Urinary bladder (tissue), 4 donors: ENCODE data around the gene TLE2. TPM values are rescaled to one million over a fixed set of nuclear protein-coding genes. Genes with fewer than 3 reads are reported as not detected.
"Not testable (repeated sequence)": the region's sequence is repeated elsewhere in the genome, so short reads cannot be mapped to it uniquely, and the experiment has no call there.

Source experiments
- DNase-seq: peaks from one replicate; pipeline ENCODE4 v3.0.0-alpha.2; 2015; ENCODE audit errors: extremely low spot score
- H3K27ac ChIP-seq: one replicate; pipeline ENCODE4 v1.5.1; 2013; ENCODE audit warnings: low read depth, mild to moderate bottlenecking, moderate library complexity
- H3K36me3 ChIP-seq: one replicate; pipeline ENCODE4 v1.6.1; 2013; ENCODE audit warnings: mild to moderate bottlenecking, moderate library complexity; ENCODE audit not compliant: insufficient read depth
- H3K4me1 ChIP-seq: one replicate; pipeline ENCODE4 v1.6.1; 2013; ENCODE audit warnings: mild to moderate bottlenecking, moderate library complexity; ENCODE audit not compliant: insufficient read depth
- H3K4me3 ChIP-seq: one replicate; pipeline ENCODE4 v1.5.1; 2013; ENCODE audit warnings: low read depth, low read length
- WGBS: extraction: QIAGEN DNeasy Blood & Tissue Kit; methylation state at CpG from one replicate; pipeline ENCODE4 v1.1.7; 2013; 5-methylcytosine and 5-hydroxymethylcytosine counted together
- polyA plus RNA-seq: library from polyadenylated mRNA; stranded (reverse); fragments of 200-250 nt; gene quantifications from one replicate; pipeline ENCODE4 v1.2.3, GENCODE V29; 2013
- total RNA-seq: library from RNA; depleted of rRNA; stranded (reverse); fragments of >200 nt; gene quantifications from one replicate; pipeline ENCODE4 v1.2.3, GENCODE V29; 2014
- donor health status: healthy with polysubstance abuse.
- donor health status: healthy.

Gene TLE2
- total and polyA plus RNA-seq, 2 donors = 14.1 to 69.9 TPM

DNA sequence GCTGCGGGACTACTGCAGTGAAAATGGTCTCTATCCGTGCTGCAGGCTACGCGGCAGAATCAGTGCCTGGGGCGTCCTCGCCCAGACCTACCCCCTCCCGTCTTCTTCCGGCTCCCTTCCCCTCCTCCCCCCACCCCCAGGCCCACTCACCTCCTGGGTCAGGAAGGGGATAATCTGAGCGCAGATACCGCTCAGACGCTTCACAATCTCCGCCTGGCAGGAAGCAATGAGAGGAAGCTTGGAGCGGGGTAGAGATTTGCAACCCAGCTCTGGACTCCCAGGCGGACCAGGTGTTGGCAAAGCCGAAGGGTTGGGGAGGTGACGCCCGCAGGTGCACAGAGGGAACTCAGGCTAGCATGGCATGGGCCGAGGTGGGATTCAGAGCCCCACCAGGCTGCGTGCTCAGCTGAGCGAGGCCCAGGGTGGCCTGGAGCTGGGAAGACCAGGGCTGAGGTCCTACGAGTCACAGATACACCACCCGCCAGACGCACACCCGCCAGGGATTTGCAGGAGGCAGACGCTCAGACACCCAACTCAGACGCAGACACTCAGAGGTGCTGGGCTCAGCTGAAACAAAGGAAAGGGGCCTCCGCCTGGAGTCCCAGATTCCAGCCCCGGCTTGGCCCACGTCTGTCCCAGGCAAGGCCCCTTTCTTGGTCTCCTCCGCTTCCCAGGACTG is 4.1 kb downstream of the TLE2 start:
- Histone ChIP-seq H3K36me3 (no peaks in the 10 kb centered on the region), H3K4me3 (no peak overlapping the region), H3K27ac (no peak overlapping the region), H3K4me1 (no peaks in the 10 kb centered on the region)
- no peak for DNase-seq
- 73% methylated on average over 30 of the region's 30 CpGs for WGBS

DNA sequence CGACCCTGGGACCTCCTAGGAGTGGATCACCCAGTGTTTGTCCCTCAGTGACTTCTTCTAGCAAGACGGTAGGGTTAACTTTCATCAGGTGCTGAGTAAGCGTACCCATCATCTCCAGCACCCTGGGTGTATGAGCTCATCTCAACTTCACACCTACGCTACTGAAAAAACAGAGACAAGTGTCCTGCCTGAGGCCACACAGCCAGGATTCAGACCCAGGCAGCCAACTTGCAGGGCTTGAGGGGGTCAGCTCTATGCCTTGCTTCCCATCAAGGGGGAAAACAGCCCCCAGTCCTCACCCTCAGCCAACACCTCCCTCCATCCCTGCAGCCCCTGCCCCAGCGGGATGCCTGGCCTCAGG is 4.6 kb downstream of the TLE2 start:
- Histone ChIP-seq H3K4me1 (no peaks in the 10 kb centered on the region), H3K27ac (no peak overlapping the region), H3K36me3 (no peaks in the 10 kb centered on the region), H3K4me3 (no peak overlapping the region)
- no peak for DNase-seq
- 75% methylated on average over 5 of the region's 5 CpGs for WGBS

DNA sequence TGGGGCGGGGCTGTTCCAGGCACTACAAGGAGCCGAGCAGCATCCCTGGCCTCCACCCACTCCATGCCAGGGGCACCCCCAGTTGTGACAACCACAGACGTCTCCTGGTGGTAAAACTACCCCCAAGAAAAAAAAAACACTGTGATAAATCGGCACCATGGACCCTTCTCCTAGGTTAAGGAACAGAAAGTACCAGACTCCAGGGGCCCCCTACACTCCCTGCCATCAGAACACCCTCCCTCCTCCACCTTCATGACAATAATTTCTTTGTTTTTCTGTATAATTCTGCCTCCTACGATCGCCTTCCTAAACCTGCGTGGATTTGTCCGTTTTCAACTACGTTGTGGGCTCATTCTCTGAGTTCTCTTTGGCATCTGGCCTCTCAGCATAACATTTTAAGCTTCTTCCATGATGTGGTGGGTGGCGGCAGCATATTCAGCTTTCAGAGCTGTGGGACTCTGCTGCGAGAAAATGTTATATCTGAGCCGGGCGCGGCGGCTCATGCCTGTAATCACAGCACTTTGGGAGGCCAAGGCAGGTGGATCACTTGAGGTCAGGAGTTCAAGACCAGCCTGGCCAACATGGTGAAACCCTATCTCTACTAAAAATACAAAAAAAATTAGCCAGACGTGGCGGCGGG is 8.6 kb downstream of the TLE2 start:
- no peak for DNase-seq
- H3K4me3 ChIP-seq = no peak overlapping the region
- no peaks in the 10 kb centered on the region for H3K4me1 ChIP-seq
- 80% methylated on average over 18 of the region's 18 CpGs for WGBS
- no peaks in the 10 kb centered on the region for H3K36me3 ChIP-seq
- H3K27ac ChIP-seq = no peak overlapping the region

DNA sequence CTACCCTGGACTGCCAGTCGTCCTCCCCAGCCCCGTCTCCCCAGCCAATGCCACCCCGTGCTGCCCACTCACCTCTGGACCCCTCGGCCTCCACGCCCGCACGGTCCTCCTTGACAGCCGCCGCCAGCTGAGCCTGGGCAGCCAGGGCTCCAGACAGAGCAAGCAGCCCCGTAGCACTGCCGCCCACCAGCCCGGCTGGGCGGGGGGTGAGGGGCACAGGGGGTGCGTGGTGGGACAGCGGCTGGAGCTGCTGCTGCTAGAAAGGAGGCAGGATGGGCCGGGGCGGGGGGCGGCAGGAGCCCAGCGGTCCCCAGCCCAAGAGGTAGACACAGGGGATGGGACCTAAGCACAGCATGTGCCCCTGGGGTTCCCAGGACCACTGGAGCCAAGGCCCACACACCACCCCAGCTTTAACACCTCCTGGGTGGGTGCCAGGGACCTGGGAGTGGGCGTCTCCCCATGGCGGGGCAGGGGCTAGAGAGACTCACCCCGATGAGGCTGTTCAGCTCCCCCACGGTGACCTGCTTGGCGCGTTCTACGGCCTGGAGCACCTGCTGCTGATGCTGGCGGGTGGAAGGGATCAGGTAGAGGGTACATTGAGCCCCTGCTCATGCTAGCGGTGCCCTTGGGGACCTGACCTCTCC is 9.7 kb downstream of the TLE2 start:
- DNase-seq = no peak
- H3K27ac ChIP-seq = no peak overlapping the region
- H3K36me3 ChIP-seq = no peaks in the 10 kb centered on the region
- H3K4me1 ChIP-seq = no peaks in the 10 kb centered on the region
- no peak overlapping the region for H3K4me3 ChIP-seq
- WGBS = 93% methylated on average over 28 of the region's 28 CpGs

DNA sequence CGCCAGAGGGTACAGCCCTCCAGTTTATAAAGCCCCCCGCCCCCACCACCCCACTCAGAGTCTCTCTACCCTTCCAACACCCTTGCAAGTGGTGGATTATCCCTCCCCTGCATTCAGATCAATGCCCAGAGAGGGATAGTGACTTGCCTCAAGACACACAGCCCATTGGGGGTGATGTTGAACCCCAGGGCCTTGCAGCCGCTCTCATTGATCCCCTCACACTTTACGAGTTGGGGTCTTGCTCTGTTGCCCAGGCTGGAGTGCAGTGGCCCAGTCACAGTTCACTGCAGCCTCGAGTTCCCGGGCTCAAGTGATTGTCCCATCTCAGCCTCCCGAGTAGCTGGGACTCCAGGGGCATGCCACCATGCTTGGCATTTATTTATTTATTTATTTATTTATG is 11.2 kb downstream of the TLE2 start:
- no peak for DNase-seq
- 89% methylated on average over 7 of the region's 7 CpGs for WGBS
- Histone ChIP-seq H3K27ac (no peak overlapping the region), H3K4me1 (no peaks in the 10 kb centered on the region), H3K36me3 (no peaks in the 10 kb centered on the region), H3K4me3 (no peak overlapping the region)

DNA sequence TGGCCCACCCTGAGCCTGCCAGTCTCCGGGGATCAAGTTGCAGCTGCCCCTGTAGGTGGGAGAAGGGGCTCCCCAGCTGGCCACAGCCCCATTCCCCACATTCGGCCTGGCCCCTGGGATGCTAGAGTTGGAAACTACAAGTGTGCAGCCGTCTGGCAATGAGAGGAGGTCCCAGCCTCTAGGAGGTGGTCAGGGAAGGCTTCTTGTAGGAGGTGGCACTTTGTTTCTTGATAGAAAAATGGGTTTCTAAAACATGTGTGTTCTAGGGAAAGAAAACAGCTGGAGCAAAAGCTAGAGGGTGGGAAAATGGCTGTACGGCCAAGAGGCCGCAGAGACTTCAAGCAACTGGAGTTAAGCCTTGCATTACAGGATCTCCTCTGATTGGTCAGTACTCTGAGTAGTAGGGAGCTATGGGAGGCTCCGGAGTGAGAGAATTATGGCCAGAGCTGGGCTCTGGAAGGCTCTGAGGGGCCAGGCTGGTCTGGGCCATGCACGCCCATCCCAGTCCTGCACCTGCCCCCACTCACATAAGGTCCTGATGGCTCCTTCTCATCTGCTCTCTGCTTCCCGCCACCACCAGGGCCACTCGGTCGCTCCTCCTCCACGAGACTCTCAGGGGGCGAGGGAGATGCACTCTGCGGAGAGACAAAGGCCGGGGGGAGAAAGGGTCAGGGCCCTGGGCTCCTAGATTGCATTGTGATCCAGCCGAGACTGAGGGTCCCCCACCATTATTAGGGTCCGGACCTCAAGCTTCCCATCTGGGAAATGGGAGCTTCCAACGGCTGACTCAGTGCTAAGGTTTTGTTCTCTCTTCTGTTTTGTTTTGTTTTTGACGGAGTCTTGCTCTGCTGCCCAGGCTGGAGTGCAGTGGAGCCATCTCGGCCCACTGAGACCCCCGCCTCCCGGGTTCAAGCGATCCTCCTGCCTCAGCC is 13.7 kb downstream of the TLE2 start:
- H3K4me3 ChIP-seq = no peak overlapping the region
- H3K36me3 ChIP-seq = no peaks in the 10 kb centered on the region
- H3K4me1 ChIP-seq = no peaks in the 10 kb centered on the region
- DNase-seq = no peak
- 94% methylated on average over 22 of the region's 22 CpGs for WGBS
- H3K27ac ChIP-seq = no peak overlapping the region

DNA sequence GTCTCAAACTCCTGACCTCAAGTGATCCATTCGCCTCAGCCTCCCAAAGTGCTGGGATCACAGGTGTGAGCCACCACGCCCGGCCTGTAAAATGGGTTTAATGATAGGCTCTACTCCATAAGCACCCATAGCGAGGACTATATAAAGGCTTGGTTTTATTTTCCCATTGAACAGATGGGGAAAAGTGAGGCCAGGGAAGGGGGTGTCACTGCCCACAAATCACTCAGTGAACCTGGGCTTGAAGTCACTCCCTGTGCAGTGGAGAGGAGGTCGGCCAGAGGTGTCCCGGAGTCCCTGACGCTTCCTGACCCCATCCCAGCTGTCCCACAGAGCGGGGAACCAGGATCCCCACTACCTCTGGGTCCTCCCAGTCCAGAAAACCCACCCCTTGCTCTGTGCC is 14.9 kb downstream of the TLE2 start:
- 98% methylated on average over 8 of the region's 8 CpGs for WGBS
- DNase-seq = no peak
- Histone ChIP-seq H3K27ac (no peak overlapping the region), H3K4me3 (no peak overlapping the region), H3K36me3 (no peaks in the 10 kb centered on the region), H3K4me1 (no peaks in the 10 kb centered on the region)

DNA sequence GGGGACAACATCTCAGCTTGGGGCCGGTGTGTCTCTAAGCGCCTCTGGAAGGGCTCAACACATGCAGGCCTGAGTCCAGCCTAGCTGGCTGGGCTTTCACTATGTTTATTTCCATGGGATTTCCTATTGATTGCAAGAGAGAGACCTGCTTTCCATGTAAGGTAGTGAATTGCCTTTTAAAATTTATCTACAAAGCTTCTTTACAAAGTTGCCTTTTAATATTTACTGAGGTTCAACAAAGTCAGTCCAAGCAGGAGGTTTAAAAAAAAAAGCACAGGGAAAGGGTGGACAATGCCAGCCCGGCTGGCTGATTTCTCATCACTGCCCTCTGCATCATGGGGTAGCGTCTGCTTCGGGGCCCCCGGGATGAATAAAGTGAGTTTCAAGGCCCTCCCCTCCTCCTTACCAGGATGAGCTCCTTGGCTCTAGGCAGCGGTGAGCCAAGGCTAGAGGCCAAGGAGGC is 15.8 kb downstream of the TLE2 start:
- WGBS = 33% methylated on average over 7 of the region's 7 CpGs
- Histone ChIP-seq H3K4me3 (no peak overlapping the region), H3K4me1 (no peaks in the 10 kb centered on the region), H3K36me3 (no peaks in the 10 kb centered on the region), H3K27ac (peak overlapping the region; percentile 13)
- no peak for DNase-seq

DNA sequence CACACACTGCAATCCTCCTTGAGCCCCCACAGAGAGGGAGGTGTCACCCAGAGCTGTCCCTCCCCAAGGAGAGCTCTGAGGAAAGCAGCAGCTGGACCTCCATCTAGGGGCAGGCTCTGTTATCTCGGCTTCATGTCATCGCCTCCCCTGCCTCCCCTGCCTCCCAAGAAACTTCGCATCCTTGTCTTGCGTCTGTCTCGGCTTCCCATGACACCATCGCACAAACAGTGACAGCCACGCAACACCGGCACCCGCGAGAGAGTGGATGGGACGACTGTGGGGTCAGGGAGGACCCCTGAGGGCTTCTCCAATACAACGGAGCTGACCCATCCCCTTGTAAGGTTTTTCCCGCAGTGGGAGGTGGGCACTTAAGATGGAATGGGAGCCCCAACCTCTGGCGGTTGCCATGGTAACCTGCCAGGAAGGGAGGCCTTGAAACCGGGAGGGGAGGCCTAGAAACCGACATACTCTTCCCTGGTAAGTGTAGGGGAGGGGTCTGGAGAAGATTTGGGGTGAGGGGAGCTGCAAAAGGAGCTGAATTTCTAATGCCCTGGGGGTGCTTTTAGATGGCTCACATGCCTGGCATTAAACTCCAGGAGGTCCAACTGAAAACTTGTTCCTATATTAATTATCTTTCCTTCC is 16.3 kb downstream of the TLE2 start:
- WGBS = 51% methylated on average over 16 of the region's 16 CpGs
- Histone ChIP-seq H3K27ac (no peak overlapping the region), H3K4me3 (no peak overlapping the region), H3K4me1 (no peaks in the 10 kb centered on the region), H3K36me3 (no peaks in the 10 kb centered on the region)
- DNase-seq = no peak

DNA sequence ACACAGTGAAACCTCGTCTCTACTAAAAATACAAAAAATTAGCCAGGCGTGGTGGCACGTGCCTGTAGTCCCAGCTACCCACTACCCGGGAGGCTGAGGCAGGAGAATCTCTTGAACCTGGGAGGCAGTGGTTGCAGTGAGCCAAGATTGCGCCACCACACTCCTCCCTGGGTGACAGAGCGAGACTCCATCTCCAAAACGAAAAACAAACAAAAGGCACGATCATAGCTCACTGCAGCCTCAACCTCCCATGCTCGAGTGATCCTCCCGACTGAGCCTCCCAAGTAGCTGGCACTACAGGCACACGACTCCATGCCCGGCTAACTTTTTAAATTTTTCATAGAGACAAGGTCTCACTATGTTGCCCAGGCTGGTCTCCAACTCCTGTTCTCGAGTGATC is 17.0 kb downstream of the TLE2 start:
- WGBS = 87% methylated on average over 13 of the region's 13 CpGs
- H3K36me3 ChIP-seq, DNase-seq, H3K4me3 ChIP-seq, H3K4me1 ChIP-seq, H3K27ac ChIP-seq: not testable (repeated sequence)

DNA sequence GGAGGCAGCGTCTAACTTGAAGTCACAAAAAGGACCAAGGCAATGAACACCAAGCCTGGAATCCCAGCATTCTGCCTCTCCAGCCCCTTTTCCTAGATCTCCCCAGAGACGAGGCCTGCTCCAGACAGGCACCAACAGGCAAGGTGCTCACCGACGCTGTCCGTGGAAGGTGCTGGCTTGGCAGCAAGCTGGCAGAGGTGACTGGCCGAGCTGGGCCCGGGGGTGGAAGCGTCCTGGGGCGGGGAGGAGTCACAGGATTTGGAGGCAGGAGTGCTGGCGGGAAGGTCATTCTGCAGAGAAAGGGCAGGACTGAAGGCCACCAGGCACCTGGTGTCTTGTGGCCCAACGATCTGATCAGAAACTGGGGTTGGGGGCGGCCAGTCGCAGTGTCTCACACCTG is 18.2 kb downstream of the TLE2 start:
- DNase-seq = no peak
- H3K4me3 ChIP-seq = no peak overlapping the region
- no peaks in the 10 kb centered on the region for H3K4me1 ChIP-seq
- no peak overlapping the region for H3K27ac ChIP-seq
- no peaks in the 10 kb centered on the region for H3K36me3 ChIP-seq
- WGBS = 89% methylated on average over 13 of the region's 13 CpGs

DNA sequence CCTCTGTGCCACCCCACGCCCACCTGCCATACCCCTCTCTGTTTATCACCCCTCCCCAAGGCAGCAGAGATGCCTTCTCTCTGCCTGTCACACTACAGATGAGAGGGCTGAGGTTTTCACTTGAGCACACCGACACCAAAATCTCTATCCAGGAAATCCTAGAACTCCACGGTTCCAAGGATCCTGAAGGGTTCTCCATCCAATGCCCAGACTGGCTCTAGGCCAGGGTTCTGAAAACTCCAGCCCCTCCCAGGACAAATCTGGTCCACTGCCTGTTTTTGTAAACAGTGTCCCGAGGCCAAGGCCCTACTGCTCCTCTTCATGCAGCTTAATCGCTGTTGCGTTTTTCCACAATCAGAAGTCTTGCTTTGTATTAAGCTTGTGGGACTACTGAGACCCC is 20.1 kb downstream of the TLE2 start:
- Histone ChIP-seq H3K4me1 (no peaks in the 10 kb centered on the region), H3K36me3 (no peaks in the 10 kb centered on the region), H3K4me3 (no peak overlapping the region), H3K27ac (no peak overlapping the region)
- no peak for DNase-seq
- 60% methylated on average over 6 of the region's 6 CpGs for WGBS

DNA sequence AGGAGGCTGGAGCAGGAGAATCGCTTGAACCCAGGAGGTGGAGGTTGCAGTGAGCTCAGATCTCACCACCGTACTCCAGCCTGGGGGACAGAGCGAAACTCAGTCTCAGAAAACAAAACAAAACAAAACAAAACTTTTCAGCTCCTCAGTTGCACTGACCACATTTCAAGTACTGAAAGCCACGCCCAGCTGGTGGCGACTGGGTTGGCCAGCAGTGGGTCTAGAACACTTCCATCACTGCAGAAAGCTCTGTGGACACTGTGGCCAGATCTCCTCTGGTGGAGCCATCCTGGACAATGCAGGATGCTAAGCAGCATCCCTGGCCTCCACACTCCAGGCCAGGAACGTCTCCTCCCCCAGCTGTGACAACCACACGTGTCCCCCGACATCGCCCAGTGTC is 21.1 kb downstream of the TLE2 start:
- no peaks in the 10 kb centered on the region for H3K36me3 ChIP-seq
- no peaks in the 10 kb centered on the region for H3K4me1 ChIP-seq
- no peak overlapping the region for H3K4me3 ChIP-seq
- DNase-seq = no peak
- H3K27ac ChIP-seq = no peak overlapping the region
- WGBS = 88% methylated on average over 9 of the region's 9 CpGs
